ENCODE data around the gene POLA1. TPM values are rescaled to one million over a fixed set of nuclear protein-coding genes. Genes with fewer than 3 reads are reported as not detected.

Gene POLA1
- total and polyA plus RNA-seq, 2 donors from 2014 or later, result 2.2 to 9.7 TPM

DNA sequence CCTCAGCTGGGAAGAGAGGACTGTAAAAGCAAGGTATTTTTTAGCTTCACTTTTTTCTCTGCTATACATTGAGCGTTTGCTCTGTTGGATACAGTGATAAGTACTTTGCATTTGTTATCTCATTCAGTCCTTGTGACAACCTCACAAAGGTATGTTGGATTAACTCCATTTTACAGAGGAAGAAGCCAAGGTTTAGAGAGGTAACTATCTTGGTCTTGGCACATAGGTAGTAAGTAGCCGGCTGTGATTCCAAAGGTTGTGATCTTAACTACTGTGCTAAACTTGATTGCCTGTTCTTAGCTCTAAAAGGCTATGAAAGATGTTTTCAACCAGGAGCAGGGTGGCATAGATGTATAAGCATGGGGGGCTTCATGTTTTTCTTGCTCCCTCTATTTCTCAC, 134.4 kb downstream of the POLA1 start:
- Histone ChIP-seq H3K9ac (ENCODE audit: low read length in 3 of 3) (no peak overlapping the region), H3K9me3 (ENCODE audit: control insufficient read depth in 2 of 3, insufficient read depth in 1 of 3, low read length in 3 of 3) (no peaks in the 10 kb centered on the region), H3K27me3 (ENCODE audit: control insufficient read depth, insufficient read depth, low read length) (no peaks in the 10 kb centered on the region), H3K27ac (ENCODE audit: low read depth in 2 of 2, low read length in 2 of 2) (no peak overlapping the region), H3K36me3 (ENCODE audit: control insufficient read depth in 2 of 3, insufficient read depth in 3 of 3, low read length in 3 of 3) (no peaks in the 10 kb centered on the region), H3K4me1 (ENCODE audit: control insufficient read depth in 2 of 3, insufficient read depth in 2 of 3, low read depth in 1 of 3, low read length in 3 of 3) (no peaks in the 10 kb centered on the region), H3K4me3 (ENCODE audit: low read length in 3 of 3) (no peak overlapping the region)
- TF ChIP-seq, protein P1, sequence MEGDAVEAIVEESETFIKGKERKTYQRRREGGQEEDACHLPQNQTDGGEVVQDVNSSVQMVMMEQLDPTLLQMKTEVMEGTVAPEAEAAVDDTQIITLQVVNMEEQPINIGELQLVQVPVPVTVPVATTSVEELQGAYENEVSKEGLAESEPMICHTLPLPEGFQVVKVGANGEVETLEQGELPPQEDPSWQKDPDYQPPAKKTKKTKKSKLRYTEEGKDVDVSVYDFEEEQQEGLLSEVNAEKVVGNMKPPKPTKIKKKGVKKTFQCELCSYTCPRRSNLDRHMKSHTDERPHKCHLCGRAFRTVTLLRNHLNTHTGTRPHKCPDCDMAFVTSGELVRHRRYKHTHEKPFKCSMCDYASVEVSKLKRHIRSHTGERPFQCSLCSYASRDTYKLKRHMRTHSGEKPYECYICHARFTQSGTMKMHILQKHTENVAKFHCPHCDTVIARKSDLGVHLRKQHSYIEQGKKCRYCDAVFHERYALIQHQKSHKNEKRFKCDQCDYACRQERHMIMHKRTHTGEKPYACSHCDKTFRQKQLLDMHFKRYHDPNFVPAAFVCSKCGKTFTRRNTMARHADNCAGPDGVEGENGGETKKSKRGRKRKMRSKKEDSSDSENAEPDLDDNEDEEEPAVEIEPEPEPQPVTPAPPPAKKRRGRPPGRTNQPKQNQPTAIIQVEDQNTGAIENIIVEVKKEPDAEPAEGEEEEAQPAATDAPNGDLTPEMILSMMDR (IDR thresholded peaks at IDR 0.05; ENCODE audit: borderline replicate concordance, extremely low read depth, insufficient read depth), result no peak
- FAIRE-seq (no peak), DNase-seq (no peak)
- intact Hi-C loops (cut with DNase I), result no loop called here

GRCh38 chrX:24828600-24828999, 134.9 kb downstream of the POLA1 start:
- Histone ChIP-seq H3K27ac (ENCODE audit: low read depth in 2 of 2, low read length in 2 of 2) (no peak overlapping the region), H3K27me3 (ENCODE audit: control insufficient read depth, insufficient read depth, low read length) (no peaks in the 10 kb centered on the region), H3K4me1 (ENCODE audit: control insufficient read depth in 2 of 3, insufficient read depth in 2 of 3, low read depth in 1 of 3, low read length in 3 of 3) (no peaks in the 10 kb centered on the region), H3K4me3 (ENCODE audit: low read length in 3 of 3) (no peak overlapping the region), H3K36me3 (ENCODE audit: control insufficient read depth in 2 of 3, insufficient read depth in 3 of 3, low read length in 3 of 3) (no peaks in the 10 kb centered on the region), H3K9ac (ENCODE audit: low read length in 3 of 3) (no peak overlapping the region), H3K9me3 (ENCODE audit: control insufficient read depth in 2 of 3, insufficient read depth in 1 of 3, low read length in 3 of 3) (no peaks in the 10 kb centered on the region)
- DNase-seq, result no peak
- TF ChIP-seq, protein P1 (IDR thresholded peaks at IDR 0.05; ENCODE audit: borderline replicate concordance, extremely low read depth, insufficient read depth), result no peak
- no peak for FAIRE-seq
- intact Hi-C loops (cut with DNase I), result no loop called here

GRCh38 chrX:24833695-24834094, 140.0 kb downstream of the POLA1 start:
- no peaks in the 10 kb centered on the region for H3K9me3 ChIP-seq (ENCODE audit: control insufficient read depth in 2 of 3, insufficient read depth in 1 of 3, low read length in 3 of 3)
- DNase-seq (no peak), FAIRE-seq (no peak)
- intact Hi-C loops (cut with DNase I), result no loop called here
- peaks cover 0 to 3% (median 0%) of the 10 kb centered on the region in 3 donors for H3K36me3 ChIP-seq (ENCODE audit: control insufficient read depth in 2 of 3, insufficient read depth in 3 of 3, low read length in 3 of 3)
- TF ChIP-seq, protein P1 (IDR thresholded peaks at IDR 0.05; ENCODE audit: borderline replicate concordance, extremely low read depth, insufficient read depth), result no peak
- H3K4me1 ChIP-seq (ENCODE audit: control insufficient read depth in 2 of 3, insufficient read depth in 2 of 3, low read depth in 1 of 3, low read length in 3 of 3), result no peaks in the 10 kb centered on the region
- no peaks in the 10 kb centered on the region for H3K27me3 ChIP-seq (ENCODE audit: control insufficient read depth, insufficient read depth, low read length)
- H3K9ac ChIP-seq (ENCODE audit: low read length in 3 of 3), result no peak overlapping the region
- H3K27ac ChIP-seq (ENCODE audit: low read depth in 2 of 2, low read length in 2 of 2), result no peak overlapping the region
- H3K4me3 ChIP-seq (ENCODE audit: low read length in 3 of 3), result no peak overlapping the region

DNA sequence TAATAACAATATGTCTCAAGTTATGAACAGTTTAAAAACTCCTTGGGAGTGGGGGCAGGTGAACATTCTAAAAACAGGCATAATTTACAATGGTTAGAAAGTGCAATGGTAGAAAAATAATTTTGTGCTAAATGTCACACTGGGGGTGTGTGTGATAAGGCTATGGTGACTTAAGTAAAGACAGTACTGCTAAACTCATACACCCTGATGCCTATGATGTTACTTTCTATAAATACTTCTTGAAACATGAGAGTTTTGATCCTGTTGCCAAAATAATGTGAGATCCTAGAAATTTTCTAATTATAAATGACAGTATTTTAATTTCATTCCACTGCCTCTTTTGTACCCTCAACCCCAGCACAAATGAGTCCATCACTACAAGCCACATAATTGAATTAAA, 144.2 kb downstream of the POLA1 start:
- peaks cover 2% of the 10 kb centered on the region for H3K27me3 ChIP-seq (ENCODE audit: control insufficient read depth, insufficient read depth, low read length)
- FAIRE-seq (no peak), DNase-seq (no peak)
- no peak overlapping the region for H3K9ac ChIP-seq (ENCODE audit: low read length in 3 of 3)
- no peak overlapping the region for H3K4me3 ChIP-seq (ENCODE audit: low read length in 3 of 3)
- H3K4me1 ChIP-seq (ENCODE audit: control insufficient read depth in 2 of 3, insufficient read depth in 2 of 3, low read depth in 1 of 3, low read length in 3 of 3), result no peaks in the 10 kb centered on the region
- peaks cover 0 to 3% (median 0%) of the 10 kb centered on the region in 3 donors for H3K36me3 ChIP-seq (ENCODE audit: control insufficient read depth in 2 of 3, insufficient read depth in 3 of 3, low read length in 3 of 3)
- intact Hi-C loops (cut with DNase I), result no loop called here
- TF ChIP-seq, protein P1 (IDR thresholded peaks at IDR 0.05; ENCODE audit: borderline replicate concordance, extremely low read depth, insufficient read depth), result no peak
- H3K27ac ChIP-seq (ENCODE audit: low read depth in 2 of 2, low read length in 2 of 2), result no peak overlapping the region
- no peaks in the 10 kb centered on the region for H3K9me3 ChIP-seq (ENCODE audit: control insufficient read depth in 2 of 3, insufficient read depth in 1 of 3, low read length in 3 of 3)

Data from kidney (tissue), 14 donors.